SKM-1 treated with dmso at 0.1 percent for 144 hours (cell line): Measurements from ENCODE around the gene SPRY1.
A peak's percentile ranks its signal among the peaks of the same experiment; 100 is the strongest.

Experiments used
- DNase-seq: peaks from one replicate; lab custom pipeline; 2025; ENCODE audit not compliant: unreplicated experiment; lab: John Stamatoyannopoulos, UW

SPRY1 gene

DNA sequence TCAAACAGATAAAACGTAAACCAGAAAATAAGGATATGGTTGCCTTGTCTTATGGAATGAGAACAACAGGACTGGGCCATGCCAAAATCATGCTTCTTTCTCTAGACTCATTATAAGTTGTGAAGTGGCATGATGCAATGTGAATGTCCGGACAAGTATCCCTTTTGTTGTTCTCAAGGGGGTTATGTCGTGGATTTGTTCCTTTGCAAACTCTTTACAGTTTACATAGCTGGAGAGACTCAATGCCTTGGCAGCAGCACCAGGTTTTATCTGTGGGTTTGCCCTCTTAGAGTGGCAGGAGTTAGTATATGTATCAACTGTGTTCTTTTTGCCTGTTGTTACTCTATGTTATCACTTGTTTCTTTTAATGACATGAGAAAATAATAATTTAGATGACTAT is 41.4 kb downstream of the SPRY1 start:
- no peak for DNase-seq

DNA sequence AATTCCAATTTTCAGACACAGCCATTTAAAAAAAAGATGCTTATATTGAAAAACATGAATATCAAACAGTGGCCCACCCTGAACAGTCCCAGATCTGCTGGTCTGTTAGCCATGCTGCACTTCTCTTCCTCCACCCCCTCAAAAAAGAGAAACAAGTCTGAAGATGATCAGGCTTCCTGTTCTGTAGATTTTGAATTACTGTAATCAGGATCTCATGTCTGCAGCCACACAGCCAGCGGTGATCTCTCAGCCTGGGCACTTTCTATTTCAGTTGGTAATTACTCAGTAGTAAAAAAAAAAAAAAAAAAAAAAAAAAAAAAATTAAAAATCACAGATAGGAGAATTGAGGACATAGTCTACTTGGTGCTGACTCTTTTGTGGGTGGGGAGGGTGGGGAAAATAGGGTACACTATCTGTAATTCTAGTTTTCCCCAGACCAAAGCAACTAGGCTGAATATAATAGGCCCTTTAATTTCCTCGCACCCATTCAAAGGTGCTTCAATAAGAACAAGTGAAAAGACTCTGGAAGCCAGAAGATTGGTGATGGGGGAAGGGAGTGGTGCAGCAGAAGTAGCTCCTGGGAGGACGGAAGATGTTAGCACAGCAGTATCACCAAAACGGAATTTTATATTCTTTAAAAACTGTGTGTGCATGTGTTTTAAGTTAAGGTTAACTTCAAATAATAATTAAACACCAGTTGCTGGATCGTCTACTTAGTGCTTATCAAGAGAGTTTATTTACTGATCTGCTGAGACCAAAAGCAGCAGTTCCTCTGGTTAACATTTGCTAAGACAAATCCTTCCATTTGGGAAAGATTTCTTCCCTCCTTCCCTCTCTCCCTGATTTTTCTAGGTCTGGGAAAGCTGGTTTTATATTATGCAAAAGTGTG is 47.0 kb downstream of the SPRY1 start:
- DNase-seq, result no peak

DNA sequence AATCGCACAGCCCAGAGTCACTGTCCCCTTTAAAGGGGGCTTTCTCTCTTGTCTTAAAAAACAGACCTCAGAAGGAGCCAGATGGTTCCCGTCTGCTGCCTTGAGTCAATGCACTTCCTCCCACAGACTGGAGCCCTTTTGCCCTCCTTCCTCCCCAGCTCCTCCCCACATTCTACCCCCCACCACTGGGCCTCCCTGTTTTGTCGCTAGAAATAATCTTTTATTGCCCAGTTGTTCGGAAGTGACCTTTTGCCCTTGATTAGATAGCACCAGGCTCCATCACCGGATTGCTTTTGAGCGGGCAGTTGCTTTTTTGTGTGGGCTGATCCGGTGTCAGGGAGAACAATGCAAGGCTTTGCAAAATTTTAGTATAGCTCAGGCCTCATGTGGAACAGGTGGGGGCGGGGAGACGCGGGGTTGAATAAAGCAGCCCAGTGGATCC is 47.7 kb downstream of the SPRY1 start:
- peak; percentile 74 for DNase-seq

DNA sequence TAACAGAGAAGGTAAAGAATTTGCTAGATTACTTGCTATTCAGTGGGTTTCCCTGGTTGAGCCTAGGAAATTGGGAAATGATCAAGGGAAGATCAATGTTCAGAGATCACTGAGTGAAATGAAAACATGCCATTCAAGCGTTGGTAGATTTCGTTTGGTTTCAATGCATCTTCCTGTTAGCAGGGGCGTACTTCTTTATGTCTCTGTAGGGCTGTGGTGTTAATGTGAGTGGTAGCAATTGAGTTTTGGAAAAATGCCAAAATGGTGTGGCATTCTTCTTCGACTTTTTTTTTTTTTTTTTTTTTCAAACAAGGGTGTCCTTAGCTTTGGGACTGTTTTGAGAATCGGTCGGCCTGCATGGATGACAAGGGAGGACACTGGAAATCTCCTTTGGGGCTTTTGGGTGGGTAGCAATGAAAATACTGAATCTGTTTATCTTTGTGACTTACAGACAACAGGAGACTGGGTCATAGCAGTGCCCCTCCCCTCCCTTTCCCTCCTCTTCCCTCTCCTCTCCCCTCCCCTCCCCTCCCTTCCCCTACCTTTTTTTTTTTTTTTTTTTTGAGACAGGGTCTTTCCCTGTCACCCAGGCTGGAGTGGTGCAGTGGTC is 50.4 kb downstream of the SPRY1 start:
- no peak for DNase-seq

DNA sequence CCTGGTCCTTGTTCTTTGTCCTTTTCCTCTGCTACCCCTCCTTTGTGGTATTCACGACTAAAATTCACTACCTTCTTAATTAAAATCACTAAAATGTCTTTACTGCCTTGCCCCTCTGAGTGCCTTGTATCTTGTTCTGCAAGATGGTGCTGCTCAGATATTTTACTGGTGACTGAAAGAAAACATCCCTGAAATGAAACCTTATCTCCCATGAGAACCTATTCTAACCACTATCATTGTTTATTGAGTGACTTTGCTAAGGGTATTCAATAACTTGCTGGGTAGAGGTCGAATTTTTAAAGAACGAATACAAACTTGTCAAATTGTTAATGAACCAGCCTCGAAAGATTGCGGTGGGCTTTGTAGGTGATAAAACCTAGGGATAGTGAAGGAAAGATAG is 52.8 kb downstream of the SPRY1 start:
- no peak for DNase-seq

DNA sequence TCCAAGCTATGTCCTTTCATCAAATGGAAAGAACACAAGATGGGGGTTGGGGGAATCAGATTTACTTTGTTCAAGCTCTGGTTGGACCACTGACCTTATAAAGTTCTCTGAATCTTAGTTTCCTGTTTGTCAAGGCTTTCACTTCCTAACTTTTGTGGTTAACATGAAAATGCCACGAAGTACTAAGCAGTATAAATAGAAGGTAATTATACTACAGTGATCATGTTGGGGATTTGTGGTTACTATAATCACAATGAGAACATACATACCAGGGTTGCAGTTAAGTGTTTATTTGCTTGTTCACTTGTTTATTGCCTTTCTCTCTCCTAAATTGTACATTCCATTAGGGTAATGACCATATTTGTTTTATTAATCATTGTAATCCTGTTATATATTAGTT is 53.2 kb downstream of the SPRY1 start:
- DNase-seq, result no peak

DNA sequence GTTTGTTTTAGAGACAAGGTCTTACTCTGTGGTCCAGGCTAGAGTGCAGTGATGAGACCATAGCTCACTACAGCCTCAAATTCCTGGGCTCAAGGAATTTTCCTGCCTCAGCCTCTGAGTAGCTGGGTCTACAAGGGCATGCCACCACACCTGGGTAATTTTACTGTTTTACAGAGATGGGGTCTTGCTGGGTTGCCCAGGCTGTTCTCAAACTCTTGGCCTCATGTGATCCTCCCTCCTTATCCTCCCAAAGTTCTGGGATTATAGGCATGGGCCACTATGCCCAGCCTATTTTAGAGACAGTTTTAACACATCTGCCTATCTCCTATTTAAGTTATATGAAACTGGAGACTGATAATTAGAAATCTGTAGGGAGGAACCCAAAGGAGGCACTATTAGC is 53.8 kb downstream of the SPRY1 start:
- no peak for DNase-seq

DNA sequence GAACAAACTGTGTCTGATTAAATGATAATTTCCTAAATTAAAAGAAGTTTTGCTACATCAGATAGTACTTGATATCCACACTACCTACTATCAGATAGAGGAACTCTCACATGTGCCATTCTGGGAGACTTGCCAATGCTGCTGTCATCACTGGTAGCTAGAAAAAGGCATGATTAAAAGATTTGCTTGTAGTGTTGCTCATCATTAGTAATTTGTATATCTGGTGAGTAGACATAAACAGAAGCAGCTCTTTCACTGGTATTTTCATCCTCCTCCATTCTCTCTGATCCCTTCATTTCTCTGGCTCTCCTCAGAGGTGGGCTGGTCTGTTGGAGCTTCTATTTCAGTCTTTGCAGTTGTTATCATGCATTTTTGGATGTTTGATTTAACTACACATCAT is 56.0 kb downstream of the SPRY1 start:
- no peak for DNase-seq

DNA sequence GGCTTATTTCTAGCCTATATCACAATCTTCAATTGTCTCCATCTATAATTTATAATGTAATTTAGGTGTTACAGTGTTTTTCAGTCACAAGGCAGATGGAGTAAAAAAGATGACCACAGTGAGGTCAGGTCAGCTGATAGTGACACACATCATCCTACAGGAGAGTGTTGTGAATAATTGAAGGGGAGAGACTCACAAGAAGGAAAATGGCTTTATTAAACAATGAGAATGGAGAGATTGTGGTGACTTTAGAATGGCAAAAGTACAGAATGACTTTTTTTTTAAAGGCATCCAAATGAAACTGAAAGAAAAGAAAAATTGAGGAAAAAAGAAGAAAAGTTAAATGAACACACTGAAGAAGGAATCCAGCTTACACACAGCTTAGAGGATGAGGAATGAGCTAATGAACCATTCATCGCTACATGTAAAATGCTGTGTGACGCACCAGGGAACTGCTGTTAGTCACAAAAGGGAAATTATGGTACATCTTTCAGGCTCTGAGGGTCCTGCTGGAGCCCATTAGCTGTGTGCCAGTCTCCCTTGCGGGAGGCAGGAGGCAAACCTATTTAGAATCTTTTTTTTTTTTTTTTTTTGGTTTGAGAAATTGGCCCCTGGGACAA is 56.6 kb downstream of the SPRY1 start:
- no peak for DNase-seq
